Panc1 (cell line): ENCODE data around the gene GAS7.

Experiments
- TCF7L2 ChIP-seq: IDR thresholded peaks from 2 replicates; pipeline ENCODE4 v1.6.1; 2011; ENCODE audit warnings: mild to moderate bottlenecking, low read depth, low read length, inconsistent platforms
- TF ChIP-seq, protein P1 (sequence below): fragments of 450-650 bp; IDR thresholded peaks from 2 replicates; pipeline ENCODE4 v1.5.1; 2017; ENCODE audit warnings: mild to moderate bottlenecking

DNA sequence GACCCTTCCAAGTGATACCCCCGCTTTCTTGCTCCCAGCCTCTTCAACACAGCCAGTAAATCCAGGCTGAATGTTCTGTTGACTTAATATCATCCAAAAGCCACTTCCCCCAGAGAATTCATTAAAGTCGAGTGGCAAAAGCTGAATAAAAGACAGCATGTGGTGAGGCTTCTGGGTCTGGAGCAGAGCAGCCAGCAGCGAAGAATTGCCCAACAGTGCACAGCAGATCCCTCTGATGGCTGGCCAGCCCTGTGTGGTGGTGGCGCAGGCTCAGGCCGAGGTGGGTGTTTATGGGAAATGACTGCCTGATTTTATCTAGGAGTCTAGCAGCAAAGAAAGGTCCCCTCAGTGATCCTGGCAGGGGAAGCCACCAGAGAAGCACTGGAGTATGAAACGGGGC lies 263.0 kb downstream of the GAS7 start:
- TF ChIP-seq, protein P1, sequence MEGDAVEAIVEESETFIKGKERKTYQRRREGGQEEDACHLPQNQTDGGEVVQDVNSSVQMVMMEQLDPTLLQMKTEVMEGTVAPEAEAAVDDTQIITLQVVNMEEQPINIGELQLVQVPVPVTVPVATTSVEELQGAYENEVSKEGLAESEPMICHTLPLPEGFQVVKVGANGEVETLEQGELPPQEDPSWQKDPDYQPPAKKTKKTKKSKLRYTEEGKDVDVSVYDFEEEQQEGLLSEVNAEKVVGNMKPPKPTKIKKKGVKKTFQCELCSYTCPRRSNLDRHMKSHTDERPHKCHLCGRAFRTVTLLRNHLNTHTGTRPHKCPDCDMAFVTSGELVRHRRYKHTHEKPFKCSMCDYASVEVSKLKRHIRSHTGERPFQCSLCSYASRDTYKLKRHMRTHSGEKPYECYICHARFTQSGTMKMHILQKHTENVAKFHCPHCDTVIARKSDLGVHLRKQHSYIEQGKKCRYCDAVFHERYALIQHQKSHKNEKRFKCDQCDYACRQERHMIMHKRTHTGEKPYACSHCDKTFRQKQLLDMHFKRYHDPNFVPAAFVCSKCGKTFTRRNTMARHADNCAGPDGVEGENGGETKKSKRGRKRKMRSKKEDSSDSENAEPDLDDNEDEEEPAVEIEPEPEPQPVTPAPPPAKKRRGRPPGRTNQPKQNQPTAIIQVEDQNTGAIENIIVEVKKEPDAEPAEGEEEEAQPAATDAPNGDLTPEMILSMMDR, result no peak
- TF ChIP-seq TCF7L2, result no peak
